Left lung (tissue), 10 donors: ENCODE results near the gene CIZ1. TPM values are rescaled to one million over a fixed set of nuclear protein-coding genes. Genes with fewer than 3 reads are reported as not detected.
A peak's percentile ranks its signal among the peaks of the same experiment; 100 is the strongest.

Experiments used
- ATAC-seq: fragments of 200-7000 bp; cut with Tn5 transposase; one replicate; pipeline ENCODE4 v1.9.1; 2020; ENCODE audit warnings: moderate library complexity
- DNase-seq, 4 donors: peaks; one replicate each; pipeline ENCODE4 v3.0.0-alpha.2; 2013 to 2020
- H3K27ac ChIP-seq, 2 donors: fragments of 200-600 bp; sonication (generic) in 1 of 2; one replicate each; pipeline versions ENCODE4 v1.5.0 to v1.8.0; 2020 to 2021
- H3K27me3 ChIP-seq, 2 donors: fragments of 200-600 bp; sonication (generic) in 1 of 2; one replicate each; pipeline versions ENCODE4 v1.5.0 to v1.8.0; 2020 to 2021
- H3K36me3 ChIP-seq, 2 donors: fragments of 200-600 bp; sonication (generic) in 1 of 2; one replicate each; pipeline versions ENCODE4 v1.5.0 to v1.8.0; 2020 to 2021
- H3K4me1 ChIP-seq, 2 donors: fragments of 200-600 bp; one replicate each; pipeline ENCODE4 v1.8.0; 2021
- H3K4me3 ChIP-seq, 2 donors: fragments of 200-600 bp; sonication (generic) in 1 of 2; one replicate each; pipeline versions ENCODE4 v1.5.0 to v1.8.0; 2020 to 2021; ENCODE audit warnings: mild to moderate bottlenecking in 1 of 2
- H3K9me3 ChIP-seq, 2 donors: fragments of 200-600 bp; sonication (generic) in 1 of 2; one replicate each; pipeline versions ENCODE4 v1.5.0 to v1.8.0; 2020 to 2021
- intact Hi-C, 2 donors: fragments of 100-400 bp; cut with DNase I; formaldehyde crosslinking; loops; one replicate each; pipeline versions ENCODE4 v1.11.2 to v1.14.2; 2022
- polyA plus RNA-seq, 6 donors: library from polyadenylated mRNA; unstranded; fragments of 120-200 nt; gene quantifications; one replicate each; pipeline ENCODE4 v1.2.1, GENCODE V29; 2013; ENCODE audit not compliant: insufficient read length in 6 of 6
- total RNA-seq, 2 donors: library from RNA; stranded (reverse); fragmentation: NEBNext Ultra II Directional; extraction: Animal tissue kit (Norgen Biotek cat#: 25700); gene quantifications; one replicate each; pipeline ENCODE4 v1.2.1, GENCODE V29; 2021
- TF ChIP-seq, protein P1 (sequence below), 2 donors: fragments of 200-600 bp; sonication (generic) in 1 of 2; IDR thresholded peaks; one replicate each; pipeline versions ENCODE4 v1.5.0 to v1.8.0; 2021; ENCODE audit warnings: antibody characterized with exemption in 2 of 2
- donor health status: DM: no; HTN: yes; CAD: no.
- donor health status: DM: no; HTN: no; CAD: no.

The CIZ1 gene
- total and polyA plus RNA-seq, 8 donors: 102 to 163 (median 143) TPM

DNA sequence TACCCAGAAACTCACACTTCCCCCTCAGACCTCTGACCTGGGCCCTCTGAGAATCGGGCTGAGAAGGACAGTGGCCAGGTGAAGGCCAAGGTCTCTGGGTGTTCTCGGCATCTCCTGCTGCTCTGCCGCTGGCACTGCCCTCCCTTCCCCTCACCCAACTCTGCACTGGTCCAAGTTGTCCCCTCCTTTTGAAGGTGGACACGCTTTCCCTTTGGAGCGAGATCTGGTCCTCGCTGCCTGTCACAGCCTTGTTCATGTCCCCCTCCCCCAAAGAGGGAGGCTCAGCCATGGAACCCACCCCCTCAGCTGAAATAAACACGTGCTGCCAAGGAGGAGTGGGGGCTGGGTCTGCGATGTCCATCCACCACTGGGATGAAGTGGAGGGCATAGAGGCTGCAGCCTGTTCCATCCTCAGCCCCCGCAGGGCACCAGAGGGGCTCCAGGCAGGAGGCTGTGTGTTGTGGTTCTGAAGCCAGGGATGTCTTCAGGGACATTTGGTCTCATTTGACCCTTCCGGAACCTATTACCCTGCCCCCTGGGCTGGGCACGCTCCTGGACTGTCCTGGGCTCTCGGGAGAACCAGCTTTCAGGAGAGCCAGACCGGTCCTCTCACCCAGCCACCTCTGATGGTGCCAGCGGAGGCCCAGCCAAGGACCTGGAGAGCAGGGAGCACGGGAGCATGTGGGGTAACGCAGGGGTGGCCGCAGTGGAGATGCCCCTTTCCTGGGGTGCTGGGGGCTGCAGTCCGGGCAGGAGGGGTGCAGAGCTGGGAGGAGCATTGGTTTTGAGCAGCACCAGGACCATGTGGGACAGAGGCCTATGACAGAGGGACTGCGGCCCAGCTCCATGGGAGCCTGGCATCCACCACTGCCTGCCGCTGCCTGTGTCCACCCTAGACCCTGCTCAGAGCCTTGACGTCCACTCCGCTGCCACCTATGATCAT is 46.9 kb downstream of the CIZ1 start:
- Histone ChIP-seq H3K4me3 (no peak overlapping the region), H3K27me3 (no peaks in the 10 kb centered on the region), H3K9me3 (no peaks in the 10 kb centered on the region), H3K4me1 (peaks cover 0 to 32% of the 10 kb centered on the region in 2 donors), H3K36me3 (no peaks in the 10 kb centered on the region), H3K27ac (peak overlapping the region in 1 of 2 donors; percentile 54)
- ATAC-seq: no peak
- TF ChIP-seq, protein P1, sequence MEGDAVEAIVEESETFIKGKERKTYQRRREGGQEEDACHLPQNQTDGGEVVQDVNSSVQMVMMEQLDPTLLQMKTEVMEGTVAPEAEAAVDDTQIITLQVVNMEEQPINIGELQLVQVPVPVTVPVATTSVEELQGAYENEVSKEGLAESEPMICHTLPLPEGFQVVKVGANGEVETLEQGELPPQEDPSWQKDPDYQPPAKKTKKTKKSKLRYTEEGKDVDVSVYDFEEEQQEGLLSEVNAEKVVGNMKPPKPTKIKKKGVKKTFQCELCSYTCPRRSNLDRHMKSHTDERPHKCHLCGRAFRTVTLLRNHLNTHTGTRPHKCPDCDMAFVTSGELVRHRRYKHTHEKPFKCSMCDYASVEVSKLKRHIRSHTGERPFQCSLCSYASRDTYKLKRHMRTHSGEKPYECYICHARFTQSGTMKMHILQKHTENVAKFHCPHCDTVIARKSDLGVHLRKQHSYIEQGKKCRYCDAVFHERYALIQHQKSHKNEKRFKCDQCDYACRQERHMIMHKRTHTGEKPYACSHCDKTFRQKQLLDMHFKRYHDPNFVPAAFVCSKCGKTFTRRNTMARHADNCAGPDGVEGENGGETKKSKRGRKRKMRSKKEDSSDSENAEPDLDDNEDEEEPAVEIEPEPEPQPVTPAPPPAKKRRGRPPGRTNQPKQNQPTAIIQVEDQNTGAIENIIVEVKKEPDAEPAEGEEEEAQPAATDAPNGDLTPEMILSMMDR (IDR thresholded peaks at IDR 0.05): no peak
- peak in 1 of 4 donors; percentile 65 for DNase-seq
- intact Hi-C loops: no loop called here

DNA sequence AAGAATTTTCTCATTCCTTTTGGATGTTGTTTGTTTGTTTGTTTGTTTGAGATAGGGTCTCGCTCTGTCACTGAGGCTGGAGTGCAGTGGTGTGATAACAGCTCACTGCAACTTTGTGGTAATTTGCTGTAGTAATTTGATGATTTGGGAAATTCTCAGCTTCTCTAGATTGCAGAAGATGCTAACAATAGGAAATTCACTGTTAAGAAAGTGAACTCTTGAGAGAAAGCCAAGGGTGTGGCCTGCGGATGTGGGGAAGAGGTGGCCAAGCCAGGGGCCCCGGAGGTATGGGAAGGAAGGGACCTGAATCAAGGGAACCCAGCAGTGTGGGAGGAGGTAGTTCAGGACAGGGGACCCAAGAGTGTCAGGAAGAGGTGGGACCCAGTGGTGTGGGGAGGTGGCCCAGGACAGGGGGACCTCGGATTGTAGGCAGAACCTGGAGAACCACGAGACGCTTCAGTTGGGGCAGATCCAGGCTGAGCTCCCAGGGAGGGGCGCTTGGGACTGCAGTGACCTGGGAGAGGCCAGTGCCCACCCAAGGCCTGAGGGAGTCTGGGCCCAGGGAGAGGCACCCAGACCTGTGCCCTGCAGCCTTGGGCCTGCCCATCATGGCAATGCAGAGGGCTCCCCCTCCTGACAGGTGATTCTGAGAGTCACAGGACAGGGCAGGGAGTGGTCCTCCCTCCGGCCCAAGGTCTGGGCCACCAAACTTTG is 47.7 kb downstream of the CIZ1 start:
- Histone ChIP-seq H3K36me3 (no peaks in the 10 kb centered on the region), H3K4me3 (no peak overlapping the region), H3K27me3 (no peaks in the 10 kb centered on the region), H3K4me1 (peaks cover 0 to 24% of the 10 kb centered on the region in 2 donors), H3K9me3 (no peaks in the 10 kb centered on the region), H3K27ac (peak overlapping the region in 1 of 2 donors; percentile 54)
- intact Hi-C loops: no loop called here
- TF ChIP-seq, protein P1 (IDR thresholded peaks at IDR 0.05): no peak
- DNase-seq (peak in 1 of 4 donors; percentile 64), ATAC-seq (no peak)

DNA sequence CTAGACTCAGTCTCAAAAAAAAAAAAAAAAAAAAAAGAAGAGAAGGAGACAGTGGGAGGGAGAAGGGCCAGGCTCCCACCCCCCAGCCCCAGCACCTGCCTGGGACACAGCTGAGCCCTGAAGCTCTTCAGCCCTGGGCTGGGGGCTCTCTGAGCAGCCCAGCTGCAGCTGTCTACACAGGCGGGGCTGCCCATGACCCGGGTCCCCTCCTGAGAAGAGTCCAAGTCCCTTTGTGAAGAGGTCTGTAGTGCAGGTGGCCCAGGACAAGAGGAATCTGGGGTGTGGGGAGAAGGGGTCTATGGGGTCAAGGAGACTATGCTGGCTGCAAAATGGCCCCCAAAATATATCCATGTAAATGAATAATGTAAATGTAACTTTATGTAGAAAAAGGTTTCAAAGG is 48.8 kb downstream of the CIZ1 start:
- no peak overlapping the region for H3K27ac ChIP-seq
- ATAC-seq (no peak), DNase-seq (peak in 1 of 4 donors; percentile 41)
- peaks cover 0 to 20% of the 10 kb centered on the region in 2 donors for H3K4me1 ChIP-seq
- no peak overlapping the region for H3K4me3 ChIP-seq
- H3K9me3 ChIP-seq: no peaks in the 10 kb centered on the region
- H3K27me3 ChIP-seq: no peaks in the 10 kb centered on the region
- no peaks in the 10 kb centered on the region for H3K36me3 ChIP-seq
- intact Hi-C loops: no loop called here
- TF ChIP-seq, protein P1 (IDR thresholded peaks at IDR 0.05): no peak

DNA sequence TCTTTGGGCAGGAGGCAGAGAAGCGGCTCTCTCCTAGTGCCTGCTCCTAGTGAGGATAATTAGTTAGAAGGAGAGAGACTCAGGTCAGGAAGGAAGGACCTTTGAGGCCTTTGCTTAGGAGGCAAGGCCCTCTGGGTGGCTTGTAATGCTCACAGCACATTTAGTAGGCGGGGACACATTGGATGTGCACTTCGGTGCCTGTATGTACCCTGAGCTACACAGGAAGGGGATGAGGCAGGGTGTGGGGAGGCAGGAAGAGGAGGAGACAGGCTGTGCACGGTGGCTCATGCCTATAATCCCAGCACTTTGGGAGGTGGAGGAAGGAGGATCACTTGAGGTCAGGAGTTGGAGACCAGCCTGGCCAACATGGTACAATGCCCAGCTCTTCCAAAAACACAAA is 49.3 kb downstream of the CIZ1 start:
- Histone ChIP-seq H3K4me3 (no peak overlapping the region), H3K27me3 (no peaks in the 10 kb centered on the region), H3K4me1 (peaks cover 0 to 20% of the 10 kb centered on the region in 2 donors), H3K27ac (no peak overlapping the region), H3K36me3 (no peaks in the 10 kb centered on the region), H3K9me3 (no peaks in the 10 kb centered on the region)
- DNase-seq: peak in 1 of 4 donors; percentile 13
- TF ChIP-seq, protein P1 (IDR thresholded peaks at IDR 0.05): no peak
- ATAC-seq: no peak
- intact Hi-C loops: no loop called here

DNA sequence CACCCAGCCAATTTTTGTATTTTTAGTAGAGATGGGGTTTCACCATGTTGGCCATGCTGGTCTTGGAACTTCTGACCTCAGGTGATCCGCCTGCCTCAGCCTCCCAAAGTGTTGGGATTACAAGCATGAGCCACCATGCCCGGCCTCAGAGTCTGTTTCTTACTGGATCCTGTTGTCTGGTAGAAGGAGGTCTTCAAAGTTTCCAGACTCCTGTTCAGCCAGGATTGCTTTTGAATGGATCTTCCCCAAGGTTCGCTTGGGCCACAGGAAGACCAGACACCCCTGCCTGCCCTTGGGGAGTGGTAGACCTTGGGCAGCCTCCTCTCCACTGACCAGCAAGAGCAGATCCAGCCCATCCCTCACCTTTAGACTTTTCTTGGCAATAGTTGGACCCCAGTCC is 49.8 kb downstream of the CIZ1 start:
- Histone ChIP-seq H3K9me3 (no peaks in the 10 kb centered on the region), H3K36me3 (no peaks in the 10 kb centered on the region), H3K27me3 (no peaks in the 10 kb centered on the region), H3K27ac (no peak overlapping the region), H3K4me1 (peaks cover 0 to 20% of the 10 kb centered on the region in 2 donors), H3K4me3 (no peak overlapping the region)
- intact Hi-C loops: no loop called here
- TF ChIP-seq, protein P1 (IDR thresholded peaks at IDR 0.05): no peak
- ATAC-seq (no peak), DNase-seq (no peak)
